K562 (cell line): ENCODE data around the gene NOP16. TPM values are rescaled to one million over a fixed set of nuclear protein-coding genes. Genes with fewer than 3 reads are reported as not detected.
A peak's percentile ranks its signal among the peaks of the same experiment; 100 is the strongest.

Experiments used
- ATF7 ChIP-seq: fragments of 450-650 bp; IDR thresholded peaks from 2 replicates; pipeline ENCODE4 v1.7.1; 2014; ENCODE audit warnings: mild to moderate bottlenecking, moderate library complexity
- CBX3 ChIP-seq, 2 experiments: IDR thresholded peaks; 1 replicate in 1 of 2; 2 replicates in 1 of 2; pipeline ENCODE4 v1.6.1; 2012; ENCODE audit warnings: inconsistent platforms in 2 of 2, low read length in 2 of 2, borderline replicate concordance in 1 of 2, control low read depth in 1 of 2
- CBX5 ChIP-seq: IDR thresholded peaks from 2 replicates; pipeline ENCODE4 v1.6.1; 2014; ENCODE audit warnings: low read depth, borderline replicate concordance
- ETV6 ChIP-seq, 3 experiments: fragments of 150-350 bp in 1 of 3; sonication (generic) in 1 of 3; formaldehyde crosslinking in 1 of 3; IDR thresholded peaks; 2 replicates each; pipeline versions ENCODE4 v1.6.1 to v1.8.0; 2014 to 2022; ENCODE audit warnings: borderline replicate concordance in 2 of 3, low read depth in 2 of 3, antibody characterized with exemption in 1 of 3, low read length in 1 of 3, mild to moderate bottlenecking in 1 of 3, missing genetic modification reagents in 1 of 3
- FOXA3 ChIP-seq, 2 experiments: fragments of 450-650 bp in 1 of 2; sonication (generic) in 1 of 2; formaldehyde crosslinking; IDR thresholded peaks in 1 of 2; conservative IDR thresholded peaks in 1 of 2; 2 replicates each; pipeline versions ENCODE4 v1.4.0 to v1.8.0; 2020 to 2022; ENCODE audit warnings: mild to moderate bottlenecking in 2 of 2, missing genetic modification reagents in 1 of 2
- KDM2B ChIP-seq: fragments of 250-450 bp; sonication (Bioruptor Pico); IDR thresholded peaks from 2 replicates; pipeline ENCODE4 v1.8.0; 2021; ENCODE audit warnings: mild to moderate bottlenecking, moderate library complexity
- MAX ChIP-seq: sonication (generic); formaldehyde crosslinking; IDR thresholded peaks from 2 replicates; pipeline ENCODE4 v1.9.0; 2022; ENCODE audit warnings: mild to moderate bottlenecking, missing genetic modification reagents
- PHF20 ChIP-seq: fragments of 450-650 bp; IDR thresholded peaks from 2 replicates; pipeline ENCODE4 v1.6.1; 2018; ENCODE audit not compliant: partially characterized antibody
- PHF8 ChIP-seq: fragments of 200-600 bp; sonication (generic); IDR thresholded peaks from 2 replicates; pipeline ENCODE4 v1.6.1; 2012; ENCODE audit warnings: mixed run types, mild to moderate bottlenecking, inconsistent platforms, low read length, moderate library complexity, borderline replicate concordance
- POLR2AphosphoS5 ChIP-seq: IDR thresholded peaks from 2 replicates; pipeline ENCODE4 v1.6.1; 2011; ENCODE audit warnings: mild to moderate bottlenecking, low read depth, low read length, moderate library complexity; ENCODE audit not compliant: control insufficient read depth, insufficient read depth
- POLR2G ChIP-seq: fragments of 200-400 bp; formaldehyde crosslinking; IDR thresholded peaks from 2 replicates; pipeline ENCODE4 v1.6.1; 2017; ENCODE audit warnings: low read depth, mild to moderate bottlenecking, antibody characterized with exemption, low read length, moderate library complexity
- RAD21 ChIP-seq, 2 experiments: fragments of 250-450 bp in 1 of 2; fragments of 450-650 bp in 1 of 2; sonication (Bioruptor Pico) in 1 of 2; formaldehyde crosslinking in 1 of 2; IDR thresholded peaks in 1 of 2; conservative IDR thresholded peaks in 1 of 2; 2 replicates each; pipeline versions ENCODE4 v1.4.0 to v1.8.0; 2020 to 2022; ENCODE audit warnings: mild to moderate bottlenecking in 2 of 2, moderate library complexity in 1 of 2
- SAFB ChIP-seq: fragments of 200-400 bp; formaldehyde crosslinking; IDR thresholded peaks from 2 replicates; pipeline ENCODE4 v1.6.1; 2017; ENCODE audit warnings: low read depth, low read length, borderline replicate concordance
- TEAD4 ChIP-seq, 2 experiments: sonication (generic) in 1 of 2; formaldehyde crosslinking in 1 of 2; IDR thresholded peaks; 2 replicates each; pipeline versions ENCODE4 v1.6.1 to v1.8.0; 2012 to 2022; ENCODE audit warnings: borderline replicate concordance in 1 of 2, inconsistent platforms in 1 of 2, low read length in 1 of 2, mild to moderate bottlenecking in 1 of 2, missing genetic modification reagents in 1 of 2
- TFAP4 ChIP-seq: sonication (generic); formaldehyde crosslinking; IDR thresholded peaks from 2 replicates; pipeline ENCODE4 v1.8.0; 2022; ENCODE audit warnings: missing genetic modification reagents, mild to moderate bottlenecking, moderate library complexity, borderline replicate concordance
- TOE1 ChIP-seq, 2 experiments: fragments of 450-650 bp in 1 of 2; sonication (generic) in 1 of 2; formaldehyde crosslinking in 1 of 2; IDR thresholded peaks; 2 replicates each; pipeline versions ENCODE4 v1.7.1 to v1.8.0; 2016 to 2022; ENCODE audit warnings: borderline replicate concordance in 2 of 2, mild to moderate bottlenecking in 2 of 2, antibody characterized with exemption in 1 of 2, inconsistent platforms in 1 of 2, low read depth in 1 of 2, missing genetic modification reagents in 1 of 2, moderate library complexity in 1 of 2
- ZNF217 ChIP-seq: sonication (generic); formaldehyde crosslinking; IDR thresholded peaks from 2 replicates; pipeline ENCODE4 v1.8.0; 2022; ENCODE audit warnings: mild to moderate bottlenecking, missing genetic modification reagents
- ZNF24 ChIP-seq: fragments of 450-650 bp; IDR thresholded peaks from 2 replicates; pipeline ENCODE4 v1.6.1; 2016
- ZNF263 ChIP-seq: sonication (generic); formaldehyde crosslinking; IDR thresholded peaks from 2 replicates; pipeline ENCODE4 v1.8.0; 2022; ENCODE audit warnings: mild to moderate bottlenecking, missing genetic modification reagents, borderline replicate concordance
- ZNF644 ChIP-seq: fragments of 200-800 bp; sonication (Bioruptor generic); IDR thresholded peaks from 2 replicates; pipeline ENCODE4 v1.6.1; 2016; ENCODE audit warnings: low read depth, missing genetic modification characterization, missing compliant biosample characterization
- polyA plus RNA-seq, 8 experiments: library from polyadenylated mRNA; depleted of rRNA in 4 of 8; stranded (reverse) in 5 of 8; unstranded in 3 of 8; fragments of >200 nt; fragmentation: Nextera tagmentation in 2 of 8; fragmentation: Illumina TruSeq in 1 of 8; extraction: Ambion mirVana in 2 of 8; extraction: Trizol in 1 of 8; gene quantifications; 2 replicates each; pipeline versions ENCODE4 v1.2.1 to v1.2.3, GENCODE V29; 2011 to 2014; ENCODE audit warnings: inconsistent platforms in 1 of 8, missing spikeins in 1 of 8
- total RNA-seq, 7 experiments: library from RNA; depleted of rRNA in 6 of 7; stranded (reverse); fragments of >200 nt in 6 of 7; fragmentation: Illumina TruSeq in 2 of 7; extraction: Trizol in 2 of 7; gene quantifications; 2 replicates each; pipeline versions ENCODE4 v1.2.1 to v1.2.3, GENCODE V29; 2011 to 2021; ENCODE audit warnings: low replicate concordance in 1 of 7
- TF ChIP-seq, protein P1 (sequence below): sonication (generic); formaldehyde crosslinking; IDR thresholded peaks from 2 replicates; pipeline ENCODE4 v1.8.1; 2022; ENCODE audit warnings: missing genetic modification reagents

NOP16 gene
- total and polyA plus RNA-seq, 9 of the 15 experiments (the other 6 are each of a cell fraction or from before 2014, with no cell fraction given), result 92.5 to 342 (median 148) TPM

DNA sequence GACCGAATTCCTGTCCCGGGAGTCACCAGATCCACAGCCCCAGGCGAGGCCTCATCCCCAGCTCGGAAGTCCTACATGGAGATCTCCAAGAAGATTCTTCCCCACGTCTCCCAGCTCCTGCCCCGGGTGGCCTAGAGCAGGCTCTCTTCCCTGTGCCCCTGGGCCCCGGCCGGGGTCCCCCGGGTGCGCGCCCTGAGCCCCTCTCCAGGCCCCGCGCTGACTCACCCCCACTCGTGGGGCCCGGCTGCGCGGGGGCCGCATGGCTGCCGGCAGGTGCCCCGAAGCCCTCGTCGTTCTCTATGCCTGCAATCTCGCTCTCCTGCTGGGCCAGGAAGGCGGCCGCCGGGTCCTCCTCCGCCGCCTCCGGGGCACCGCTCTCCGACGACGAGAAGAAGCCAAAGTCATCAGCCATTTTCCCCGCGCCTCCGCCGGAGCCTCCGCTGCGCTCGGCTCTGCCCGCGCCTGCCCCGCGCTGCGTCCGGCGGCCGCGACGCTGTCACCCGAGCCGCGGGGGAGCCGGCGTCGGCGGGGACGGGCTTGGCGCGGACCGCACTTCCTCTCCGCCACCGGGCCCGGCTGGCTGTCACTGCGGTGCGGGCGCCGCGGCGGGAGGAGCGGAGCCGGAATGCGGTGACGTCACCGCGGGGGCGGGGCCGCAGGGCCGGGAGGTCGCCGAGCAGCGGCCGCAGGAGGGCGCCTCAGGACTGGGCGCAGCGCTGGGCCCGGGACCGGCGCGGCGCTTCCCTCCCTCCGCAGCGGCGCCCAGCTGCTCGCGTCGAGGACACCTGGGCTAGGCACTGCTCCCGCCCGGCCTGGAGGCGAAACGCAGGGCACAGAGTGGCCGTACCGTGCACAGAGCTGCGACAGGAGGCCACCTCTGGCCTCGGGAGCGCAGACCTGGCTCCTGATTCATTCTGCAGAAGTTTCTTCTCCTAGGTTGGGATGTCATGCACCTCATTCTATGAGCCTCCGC is 27.8 kb upstream of the NOP16 start, which contains the start of gene CLTB (continued):
- TF ChIP-seq, protein P1, sequence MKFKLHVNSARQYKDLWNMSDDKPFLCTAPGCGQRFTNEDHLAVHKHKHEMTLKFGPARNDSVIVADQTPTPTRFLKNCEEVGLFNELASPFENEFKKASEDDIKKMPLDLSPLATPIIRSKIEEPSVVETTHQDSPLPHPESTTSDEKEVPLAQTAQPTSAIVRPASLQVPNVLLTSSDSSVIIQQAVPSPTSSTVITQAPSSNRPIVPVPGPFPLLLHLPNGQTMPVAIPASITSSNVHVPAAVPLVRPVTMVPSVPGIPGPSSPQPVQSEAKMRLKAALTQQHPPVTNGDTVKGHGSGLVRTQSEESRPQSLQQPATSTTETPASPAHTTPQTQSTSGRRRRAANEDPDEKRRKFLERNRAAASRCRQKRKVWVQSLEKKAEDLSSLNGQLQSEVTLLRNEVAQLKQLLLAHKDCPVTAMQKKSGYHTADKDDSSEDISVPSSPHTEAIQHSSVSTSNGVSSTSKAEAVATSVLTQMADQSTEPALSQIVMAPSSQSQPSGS (CRISPR knock-in tag), result peak; percentile 94; the same call in 1 of the 2 replicates
- TF ChIP-seq PHF8 (peak; percentile 63; the same call in 1 of the 2 replicates), ZNF263 (CRISPR knock-in tag) (0 out of 2 replicates have a peak, but pooled peaks have one; percentile 40), SAFB (peak; percentile 86), PHF20 (peak; percentile 32), POLR2AphosphoS5 (0 out of 2 replicates have a peak, but pooled peaks have one; percentile 41), FOXA3 (CRISPR knock-in tag; conservative IDR thresholded peaks at IDR 0.05 in 1 of 2, IDR thresholded peaks at IDR 0.05 in 1 of 2) (peak in 1 of 2 experiments; percentile 41; a peak in 1 of 4 replicates), ZNF217 (CRISPR knock-in tag) (no peak), CBX5 (no peak), RAD21 (CRISPR knock-in tag; conservative IDR thresholded peaks at IDR 0.05 in 1 of 2, IDR thresholded peaks at IDR 0.05 in 1 of 2) (peak; percentile 96 to 97), ATF7 (peak; percentile 99), ZNF644 (no peak), ZNF24 (peak; percentile 57; the same call in 1 of the 2 replicates), KDM2B (CRISPR knock-in tag) (peak; percentile 15; the same call in 1 of the 2 replicates), MAX (CRISPR knock-in tag) (peak; percentile 71), TEAD4 (IDR thresholded peaks at IDR 0.05; ENCODE audit: low read length) (peak; percentile 77), TEAD4 (CRISPR knock-in tag; IDR thresholded peaks at IDR 0.05; ENCODE audit: borderline replicate concordance) (no peak; the same call in 1 of the 2 replicates), TOE1 (IDR thresholded peaks at IDR 0.05; ENCODE audit: borderline replicate concordance) (no peak), TOE1 (CRISPR knock-in tag; IDR thresholded peaks at IDR 0.05; ENCODE audit: borderline replicate concordance, low read depth) (no peak), TFAP4 (CRISPR knock-in tag) (peak; percentile 95), ETV6 (IDR thresholded peaks at IDR 0.05; ENCODE audit: borderline replicate concordance in 1 of 2, low read depth in 2 of 2, low read length in 1 of 2) (no peak), ETV6 (CRISPR knock-in tag; IDR thresholded peaks at IDR 0.05; ENCODE audit: borderline replicate concordance) (no peak), POLR2G (peak; percentile 91), CBX3 (IDR thresholded peaks at IDR 0.05; ENCODE audit: borderline replicate concordance in 1 of 2, low read length in 2 of 2) (peak in 1 of 2 experiments; percentile 28; a peak in 1 of 3 replicates)
